SU-DHL-6 (cell line): ENCODE measurements around the gene ARAP1.

Source experiments
- H2AFZ ChIP-seq: fragments of 200-600 bp; sonication (generic); 2 replicates; pipeline ENCODE4 v1.6.1; 2014; ENCODE audit warnings: low read depth, mild to moderate bottlenecking, moderate library complexity, mixed read lengths, antibody characterized with exemption, low read length; ENCODE audit not compliant: severe bottlenecking
- H3F3A ChIP-seq: fragments of 200-600 bp; shearing (Covaris generic); 2 replicates; pipeline ENCODE4 v1.6.0; 2016; ENCODE audit warnings: antibody characterized with exemption, mild to moderate bottlenecking; ENCODE audit not compliant: insufficient read depth
- H3K27ac ChIP-seq: fragments of 200-600 bp; sonication (generic); 2 replicates; pipeline ENCODE4 v1.5.1; 2016; ENCODE audit warnings: low read depth, mild to moderate bottlenecking, low read length, moderate library complexity, mixed read lengths
- H3K27me3 ChIP-seq: fragments of 200-600 bp; sonication (generic), shearing (Covaris generic); 2 replicates; pipeline ENCODE4 v1.6.0; 2014; ENCODE audit warnings: mild to moderate bottlenecking, low read length
- H3K36me3 ChIP-seq: fragments of 200-600 bp; sonication (generic); 2 replicates; pipeline ENCODE4 v1.6.1; 2014; ENCODE audit warnings: mild to moderate bottlenecking, low read length, mixed read lengths
- H3K4me2 ChIP-seq: fragments of 300-600, 200-600 bp; shearing (Covaris generic), sonication (generic); 2 replicates; pipeline ENCODE4 v1.6.0; 2014; ENCODE audit warnings: low read length, low read depth, mild to moderate bottlenecking; ENCODE audit not compliant: poor library complexity, severe bottlenecking
- H3K4me3 ChIP-seq: fragments of 200-600 bp; sonication (generic); 2 replicates; pipeline ENCODE4 v1.5.1; 2014; ENCODE audit warnings: antibody characterized with exemption, low read length, mild to moderate bottlenecking, mixed read lengths; ENCODE audit not compliant: insufficient read depth, poor library complexity, severe bottlenecking
- H3K79me2 ChIP-seq: fragments of 200-600 bp; sonication (generic); 2 replicates; pipeline ENCODE4 v1.6.1; 2014; ENCODE audit warnings: mild to moderate bottlenecking, low read length, moderate library complexity; ENCODE audit not compliant: insufficient read depth
- H3K9ac ChIP-seq: fragments of 200-600 bp; sonication (generic); 2 replicates; pipeline ENCODE4 v1.7.0; 2014; ENCODE audit warnings: mild to moderate bottlenecking, low read length
- H3K9me2 ChIP-seq: fragments of 200-600 bp; sonication (generic); replicated peaks from 2 replicates; pipeline ENCODE4 v1.6.1; 2014; ENCODE audit warnings: low read length; ENCODE audit not compliant: insufficient read depth
- H3K9me3 ChIP-seq: fragments of 200-600 bp; sonication (generic); 2 replicates; pipeline ENCODE4 v1.6.1; 2014; ENCODE audit warnings: low read length, mixed read lengths; ENCODE audit not compliant: insufficient read depth
- H4K20me1 ChIP-seq: fragments of 200-600 bp; sonication (generic); 2 replicates; pipeline ENCODE4 v1.6.1; 2014; ENCODE audit warnings: low read depth, mild to moderate bottlenecking, antibody characterized with exemption, low read length, moderate library complexity, mixed read lengths
- CTCF ChIP-seq: fragments of 200-600 bp; sonication (generic); IDR thresholded peaks from one replicate; pipeline ENCODE4 v1.5.1; 2017; ENCODE audit warnings: antibody characterized with exemption, mild to moderate bottlenecking, low read length, moderate library complexity; ENCODE audit not compliant: insufficient read depth, poor library complexity, severe bottlenecking
- EZH2phosphoT487 ChIP-seq: fragments of 200-600 bp; sonication (generic), shearing (Covaris generic); conservative IDR thresholded peaks from 2 replicates; pipeline ENCODE4 v1.6.1; 2018; ENCODE audit warnings: mild to moderate bottlenecking, antibody characterized with exemption, low read length, moderate library complexity, mixed read lengths

Gene ARAP1

GRCh38 chr11:72753341-72754148 lies 1.3 kb upstream of the ARAP1 start:
- H3K36me3 ChIP-seq: no peaks in the 10 kb centered on the region
- peak overlapping the region; percentile 83 for H3K4me2 ChIP-seq
- TF ChIP-seq CTCF (no peak), EZH2phosphoT487 (no peak)
- H2AFZ ChIP-seq: no peak overlapping the region
- H4K20me1 ChIP-seq: no peaks in the 10 kb centered on the region
- H3K9ac ChIP-seq: no peak overlapping the region
- H3K9me3 ChIP-seq: no peaks in the 10 kb centered on the region
- no peaks in the 10 kb centered on the region for H3F3A ChIP-seq
- H3K4me3 ChIP-seq: no peak overlapping the region
- no peaks in the 10 kb centered on the region for H3K79me2 ChIP-seq
- H3K27ac ChIP-seq: no peak overlapping the region
- no peaks in the 10 kb centered on the region for H3K27me3 ChIP-seq
- H3K9me2 ChIP-seq: no peaks in the 10 kb centered on the region

- Histone ChIP-seq H3K4me2 (peak overlapping the region; percentile 83), H2AFZ (peak overlapping the region; percentile 93), H3K4me3 (peak overlapping the region; percentile 97), H3K9me2 (no peaks in the 10 kb centered on the region), H3K9me3 (no peaks in the 10 kb centered on the region), H3F3A (no peaks in the 10 kb centered on the region), H4K20me1 (no peaks in the 10 kb centered on the region), H3K27ac (no peak overlapping the region), H3K27me3 (no peaks in the 10 kb centered on the region), H3K36me3 (no peaks in the 10 kb centered on the region), H3K79me2 (no peaks in the 10 kb centered on the region), H3K9ac (peak overlapping the region; percentile 82)
- TF ChIP-seq CTCF: no peak
- TF ChIP-seq EZH2phosphoT487: no peak
Measured at GRCh38 chr11:72751116-72752087, 806 bp downstream of the ARAP1 start.

- Histone ChIP-seq H3K4me2 (peak overlapping the region; percentile 83), H3K9me3 (no peaks in the 10 kb centered on the region), H3K79me2 (no peaks in the 10 kb centered on the region), H3K27me3 (no peaks in the 10 kb centered on the region), H3K9me2 (no peaks in the 10 kb centered on the region), H3K4me3 (no peak overlapping the region), H2AFZ (no peak overlapping the region), H4K20me1 (no peaks in the 10 kb centered on the region), H3K9ac (no peak overlapping the region), H3F3A (no peaks in the 10 kb centered on the region), H3K27ac (no peak overlapping the region), H3K36me3 (no peaks in the 10 kb centered on the region)
- TF ChIP-seq CTCF (no peak), EZH2phosphoT487 (no peak)
Measured at GRCh38 chr11:72750556-72751115, 1.6 kb downstream of the ARAP1 start.
